HuH-7 (cell line): ENCODE results near the gene TRNAU1AP.

ENCODE experiments used
- DNase-seq: peaks from one replicate; pipeline ENCODE4 v3.0.0; 2011; ENCODE audit warnings: low spot score

Gene TRNAU1AP

DNA sequence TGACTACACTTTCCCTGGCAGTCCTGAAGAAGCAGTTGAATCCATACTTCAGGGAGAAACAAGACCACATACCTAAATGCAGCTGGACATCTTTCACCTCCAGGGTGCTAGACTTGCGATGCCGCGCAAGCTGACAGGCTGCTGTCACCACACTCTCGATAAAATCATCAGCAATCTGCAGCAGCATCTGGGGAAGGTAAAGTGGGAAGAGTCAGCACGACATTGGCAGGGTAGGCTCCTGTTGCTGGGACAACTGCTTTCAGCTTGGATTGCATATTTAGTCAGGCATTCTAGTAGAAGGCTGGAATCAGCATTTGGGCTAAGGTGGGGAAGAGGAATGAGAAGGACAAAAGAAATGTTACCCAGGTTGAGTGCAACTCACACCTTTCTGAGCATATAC, 60.3 kb downstream of the TRNAU1AP start:
- DNase-seq, result no peak
